Activated T-cell treated with anti-CD3 and anti-CD28 coated beads, Interleukin-2, amount 50 U/mL, for 72 hours (primary cell): ENCODE data around the gene NME4. TPM values are rescaled to one million over a fixed set of nuclear protein-coding genes. Genes with fewer than 3 reads are reported as not detected.

Source experiments
- ATAC-seq, 2 donors: fragments of 150-1000 bp; cut with Tn5 transposase; replicated peaks in 1 of 2; 2 replicates each; pipeline ENCODE4 v1.10.0; 2021; ENCODE audit warnings: moderate library complexity in 2 of 2, mild to moderate bottlenecking in 1 of 2
- DNase-seq, 2 donors: peaks; one replicate each; pipeline ENCODE4 v3.0.0; 2021 to 2022; ENCODE audit warnings: mixed read lengths in 1 of 2
- H3K27ac Mint-ChIP-seq: one replicate; pipeline ENCODE4 v1.8.0; 2022; ENCODE audit warnings: mild to moderate bottlenecking, moderate library complexity, mixed read lengths
- H3K27me3 Mint-ChIP-seq: one replicate; pipeline ENCODE4 v1.8.0; 2022; ENCODE audit warnings: low read depth, mixed read lengths
- H3K36me3 Mint-ChIP-seq, 2 donors: one replicate each; pipeline ENCODE4 v1.8.0; 2022; ENCODE audit warnings: mixed read lengths in 2 of 2, mild to moderate bottlenecking in 1 of 2; ENCODE audit not compliant: insufficient read depth in 2 of 2
- H3K4me1 Mint-ChIP-seq: one replicate; pipeline ENCODE4 v1.8.0; 2022; ENCODE audit warnings: low read depth, mixed read lengths
- H3K4me3 Mint-ChIP-seq, 2 donors: one replicate each; pipeline ENCODE4 v1.8.0; 2022; ENCODE audit warnings: mild to moderate bottlenecking in 2 of 2, mixed read lengths in 2 of 2, moderate library complexity in 2 of 2
- H3K9me3 Mint-ChIP-seq, 2 donors: one replicate each; pipeline ENCODE4 v1.8.0; 2022; ENCODE audit warnings: mixed read lengths in 2 of 2
- total RNA-seq, 2 donors: library from RNA; stranded (reverse); gene quantifications; one replicate each; pipeline ENCODE4 v1.2.3, GENCODE V29; 2022

The NME4 gene
- total RNA-seq, 2 donors from 2014 or later: 24.6 to 27.6 TPM

DNA sequence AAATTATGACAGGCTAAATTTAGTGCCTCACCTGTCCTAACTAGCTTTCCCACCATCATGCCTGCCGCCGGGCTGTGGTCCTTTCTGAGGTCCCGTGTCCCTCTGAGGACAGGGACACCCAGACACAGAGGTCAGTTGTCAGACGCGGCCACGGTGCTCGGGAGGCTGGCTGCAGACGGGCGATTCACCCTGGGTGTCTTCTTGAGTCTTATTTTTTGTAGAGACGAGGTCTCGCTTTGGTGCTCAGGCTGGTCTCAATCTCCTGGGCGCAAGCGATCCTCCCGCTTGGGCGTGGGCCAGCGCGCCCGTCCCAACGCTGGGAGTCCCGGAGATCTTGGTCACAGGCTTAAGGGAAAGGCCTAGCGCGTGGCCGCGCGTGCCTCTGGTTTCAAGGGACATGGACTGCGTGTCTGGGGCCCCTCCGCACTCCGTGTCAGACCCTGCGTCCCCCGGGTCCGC lies 27.7 kb downstream of the NME4 start:
- Mint-ChIP-seq H3K4me1 (peaks cover 33% of the 10 kb centered on the region), H3K9me3 (no peaks in the 10 kb centered on the region), H3K27me3 (peaks cover 15% of the 10 kb centered on the region), H3K27ac (no peak overlapping the region), H3K36me3 (peaks cover 0 to 1% of the 10 kb centered on the region in 2 donors), H3K4me3 (peak overlapping the region; percentile 86 to 88)
- no peak for DNase-seq
- no peak for ATAC-seq

- DNase-seq (peak; percentile 88 to 92), ATAC-seq (peak; percentile 95 to 96)
- Mint-ChIP-seq H3K36me3 (peaks cover 0 to 1% of the 10 kb centered on the region in 2 donors), H3K4me3 (peak within 1 kb of the TSS; percentile 86 to 95), H3K27ac (no peak within 1 kb of the TSS), H3K4me1 (peaks cover 33% of the 10 kb centered on the region), H3K9me3 (no peaks in the 10 kb centered on the region), H3K27me3 (peaks cover 15% of the 10 kb centered on the region)
These were observed 28.2 kb downstream of the NME4 start, which contains the start of gene RAB11FIP3 for GRCh38 chr16:425082-425718. RAB11FIP3 (plus strand) TSS chr16:425649; CDS start chr16:426007, 358 bp downstream.

DNA sequence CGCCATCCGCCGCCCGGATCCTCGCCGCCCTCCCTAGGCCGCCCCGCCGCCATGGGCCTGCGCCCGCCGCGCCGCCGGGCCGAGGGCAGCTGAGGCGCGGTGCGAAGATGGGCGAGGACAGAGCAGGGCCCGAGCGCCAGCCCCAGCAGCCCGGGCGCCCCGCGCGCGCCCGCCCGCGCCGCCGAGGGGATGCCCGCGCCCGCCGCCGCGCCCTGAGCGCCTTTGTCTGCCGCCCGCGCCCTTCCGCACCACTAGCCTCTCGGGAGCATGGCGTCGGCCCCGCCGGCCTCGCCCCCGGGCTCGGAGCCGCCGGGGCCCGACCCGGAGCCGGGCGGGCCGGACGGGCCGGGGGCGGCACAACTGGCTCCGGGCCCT lies 28.7 kb downstream of the NME4 start:
- no peak overlapping the region for H3K27ac Mint-ChIP-seq

GRCh38 chr16:426115-426905 lies 29.3 kb downstream of the NME4 start:
- Mint-ChIP-seq H3K36me3 (peaks cover 0 to 1% of the 10 kb centered on the region in 2 donors), H3K9me3 (no peaks in the 10 kb centered on the region), H3K27me3 (peaks cover 15% of the 10 kb centered on the region), H3K27ac (no peak overlapping the region), H3K4me3 (peak overlapping the region; percentile 81 to 95), H3K4me1 (peaks cover 39% of the 10 kb centered on the region)
- DNase-seq (peak; percentile 21 to 29), ATAC-seq (peak in 1 of 2 donors; percentile 1)

More for the DNA sequence above, 28.7 kb downstream of the NME4 start:
- DNase-seq (peak in 1 of 2 donors; percentile 60), ATAC-seq (peak; percentile 64 to 68)
- Mint-ChIP-seq H3K9me3 (no peaks in the 10 kb centered on the region), H3K27me3 (peaks cover 15% of the 10 kb centered on the region), H3K4me1 (peaks cover 34% of the 10 kb centered on the region), H3K4me3 (peak overlapping the region; percentile 86 to 88), H3K36me3 (peaks cover 0 to 1% of the 10 kb centered on the region in 2 donors)

DNA sequence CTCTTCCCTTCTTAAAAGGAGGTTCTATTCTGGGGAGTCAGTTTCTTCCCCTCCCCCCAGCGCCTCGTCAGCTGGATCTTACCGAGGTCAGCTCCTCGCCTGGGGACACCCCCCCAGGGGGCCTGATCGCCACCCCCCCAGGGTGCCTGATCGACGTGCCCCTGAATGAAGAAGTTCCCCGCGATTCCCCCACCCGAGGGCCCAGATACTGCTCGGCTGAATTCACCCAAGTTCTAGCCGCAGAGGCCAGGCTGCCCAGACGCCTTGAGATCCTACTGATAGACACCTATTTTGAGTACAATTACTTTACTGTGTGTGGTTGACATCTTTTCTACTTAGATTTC lies 29.9 kb downstream of the NME4 start:
- DNase-seq: peak in 1 of 2 donors; percentile 4
- Mint-ChIP-seq H3K4me3 (peak overlapping the region; percentile 81 to 95), H3K36me3 (peaks cover 0 to 1% of the 10 kb centered on the region in 2 donors), H3K27ac (peak overlapping the region; percentile 54), H3K9me3 (no peaks in the 10 kb centered on the region), H3K4me1 (peaks cover 39% of the 10 kb centered on the region), H3K27me3 (peaks cover 15% of the 10 kb centered on the region)
- ATAC-seq: no peak

DNA sequence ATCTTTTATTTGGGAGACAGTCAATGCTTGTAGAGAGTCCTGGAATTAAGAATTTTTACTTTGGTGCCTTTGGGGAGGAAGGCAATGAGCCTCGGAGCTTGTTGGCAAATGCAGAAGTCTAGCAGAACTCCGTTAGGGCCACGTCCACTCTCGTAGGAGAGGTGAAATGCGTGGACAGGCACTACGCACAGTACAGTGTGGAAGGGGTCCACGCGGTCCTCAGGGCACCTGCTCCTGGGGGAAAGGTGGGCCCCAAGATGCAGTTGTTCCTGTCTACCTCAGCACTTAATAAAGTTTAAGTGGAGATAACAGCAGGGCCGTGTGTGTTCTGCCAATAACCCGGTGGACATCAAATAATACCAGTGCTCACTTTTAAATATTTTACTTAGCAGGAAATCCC lies 30.3 kb downstream of the NME4 start:
- Mint-ChIP-seq H3K4me1 (peaks cover 39% of the 10 kb centered on the region), H3K27ac (peak overlapping the region; percentile 54), H3K27me3 (peaks cover 15% of the 10 kb centered on the region), H3K36me3 (peaks cover 0 to 1% of the 10 kb centered on the region in 2 donors), H3K4me3 (peak overlapping the region; percentile 81 to 95), H3K9me3 (no peaks in the 10 kb centered on the region)
- ATAC-seq (no peak), DNase-seq (no peak)

DNA sequence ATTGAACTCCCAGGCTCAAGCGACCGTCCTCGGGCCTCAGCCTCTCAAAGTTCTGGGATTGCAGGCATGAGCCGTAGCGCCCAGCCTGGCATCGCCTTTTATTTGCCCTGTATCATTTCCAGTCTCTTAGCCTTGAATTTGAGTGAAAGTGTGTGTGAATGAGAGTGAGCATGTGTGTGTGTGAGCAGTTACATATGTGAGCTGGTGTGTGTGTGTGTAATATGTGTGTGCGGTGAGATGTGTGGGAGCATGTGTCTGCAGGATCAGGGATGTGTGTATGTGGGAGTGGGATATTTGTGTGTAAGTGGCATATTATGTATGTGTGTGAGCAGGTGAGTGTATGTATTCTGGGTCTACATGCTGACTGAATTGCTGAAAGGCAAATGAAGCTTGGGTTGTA lies 33.9 kb downstream of the NME4 start:
- ATAC-seq: no peak
- Mint-ChIP-seq H3K4me1 (peaks cover 30% of the 10 kb centered on the region), H3K9me3 (no peaks in the 10 kb centered on the region), H3K27me3 (no peaks in the 10 kb centered on the region), H3K4me3 (no peak overlapping the region), H3K36me3 (no peaks in the 10 kb centered on the region), H3K27ac (no peak overlapping the region)
- no peak for DNase-seq

GRCh38 chr16:440627-441026 lies 43.6 kb downstream of the NME4 start:
- DNase-seq (no peak), ATAC-seq (no peak)
- no peak overlapping the region for H3K4me3 Mint-ChIP-seq
- no peaks in the 10 kb centered on the region for H3K4me1 Mint-ChIP-seq
- H3K9me3 Mint-ChIP-seq: no peaks in the 10 kb centered on the region
- H3K27ac Mint-ChIP-seq: no peak overlapping the region
- no peaks in the 10 kb centered on the region for H3K36me3 Mint-ChIP-seq
- H3K27me3 Mint-ChIP-seq: no peaks in the 10 kb centered on the region

DNA sequence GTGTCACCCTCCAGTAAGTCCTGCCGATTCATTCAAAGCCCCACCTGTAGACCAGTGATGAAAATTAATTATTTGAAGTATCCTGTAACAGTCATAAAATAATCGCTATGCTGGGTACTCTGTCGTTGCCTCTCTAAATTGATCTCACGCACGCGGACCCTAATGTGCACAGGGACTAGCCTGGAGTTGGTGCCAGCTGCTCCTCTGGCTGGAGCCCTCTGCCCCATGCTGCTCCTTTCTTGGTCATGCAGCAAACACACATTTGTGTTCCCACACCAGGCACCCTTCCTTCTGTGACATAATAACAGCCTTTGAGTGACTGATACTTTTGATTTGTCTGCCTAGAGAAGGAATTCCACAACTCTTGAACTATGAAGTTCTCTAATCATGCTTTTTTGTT lies 44.4 kb downstream of the NME4 start:
- no peak for DNase-seq
- no peaks in the 10 kb centered on the region for H3K4me1 Mint-ChIP-seq
- no peaks in the 10 kb centered on the region for H3K27me3 Mint-ChIP-seq
- no peak overlapping the region for H3K27ac Mint-ChIP-seq
- no peak overlapping the region for H3K4me3 Mint-ChIP-seq
- H3K36me3 Mint-ChIP-seq: no peaks in the 10 kb centered on the region
- H3K9me3 Mint-ChIP-seq: no peaks in the 10 kb centered on the region
- ATAC-seq: no peak

GRCh38 chr16:442976-443375 lies 46.0 kb downstream of the NME4 start:
- ATAC-seq (no peak), DNase-seq (no peak)
- Mint-ChIP-seq H3K27ac (no peak overlapping the region), H3K27me3 (no peaks in the 10 kb centered on the region), H3K4me3 (no peak overlapping the region), H3K9me3 (no peaks in the 10 kb centered on the region), H3K36me3 (no peaks in the 10 kb centered on the region), H3K4me1 (no peaks in the 10 kb centered on the region)

DNA sequence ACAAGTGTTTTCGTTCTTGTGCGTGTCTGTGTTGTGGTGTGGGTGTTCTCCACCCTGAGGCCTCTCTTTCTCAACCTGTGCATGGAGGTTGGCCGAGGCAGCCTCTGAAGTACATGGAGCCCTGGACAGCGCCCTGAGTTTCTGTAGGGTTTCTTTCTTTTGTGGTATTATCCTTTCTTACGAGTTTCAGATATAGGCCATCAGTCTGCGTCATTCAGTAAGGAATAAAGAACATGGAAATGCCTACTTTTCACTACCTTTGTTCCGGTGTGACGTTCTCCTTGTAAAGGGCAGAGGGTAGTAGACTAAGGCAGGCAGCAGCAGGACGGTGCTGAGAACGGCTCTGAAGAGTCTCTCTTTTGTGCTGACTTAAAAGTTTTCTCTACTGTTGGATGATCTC lies 47.0 kb downstream of the NME4 start:
- Mint-ChIP-seq H3K9me3 (no peaks in the 10 kb centered on the region), H3K4me1 (no peaks in the 10 kb centered on the region), H3K36me3 (no peaks in the 10 kb centered on the region), H3K27ac (no peak overlapping the region), H3K4me3 (no peak overlapping the region), H3K27me3 (no peaks in the 10 kb centered on the region)
- ATAC-seq (no peak), DNase-seq (no peak)

GRCh38 chr16:445566-445965 lies 48.6 kb downstream of the NME4 start:
- H3K27me3 Mint-ChIP-seq: no peaks in the 10 kb centered on the region
- H3K27ac Mint-ChIP-seq: no peak overlapping the region
- H3K4me3 Mint-ChIP-seq: no peak overlapping the region
- H3K4me1 Mint-ChIP-seq: no peaks in the 10 kb centered on the region
- no peaks in the 10 kb centered on the region for H3K9me3 Mint-ChIP-seq
- DNase-seq (no peak), ATAC-seq (no peak)
- no peaks in the 10 kb centered on the region for H3K36me3 Mint-ChIP-seq
